GM10248 (cell line): ENCODE data around the gene GCM1.

Experiments
- CTCF ChIA-PET: fragments of 300-600 bp; sonication (Branson Sonifier 250); formaldehyde crosslinking; extraction: SDS; loops from one replicate; lab custom pipeline; 2021; ENCODE audit warnings: antibody characterized with exemption; lab: Yijun Ruan, JAX
- POLR2A ChIA-PET: fragments of 350-650 bp; sonication (Branson Sonifier 250); formaldehyde crosslinking; extraction: SDS; loops from one replicate; lab custom pipeline; 2020; ENCODE audit warnings: antibody characterized with exemption; lab: Yijun Ruan, JAX
- DNase-seq: peaks from one replicate; pipeline ENCODE4 v3.0.0; 2012; ENCODE audit errors: extremely low spot score
- TF ChIP-seq, protein P1 (sequence below): IDR thresholded peaks from 2 replicates; pipeline ENCODE4 v1.5.1; 2012; ENCODE audit warnings: mild to moderate bottlenecking, low read depth; ENCODE audit errors: extremely low read depth, missing control alignments, control extremely low read depth

Gene GCM1

DNA sequence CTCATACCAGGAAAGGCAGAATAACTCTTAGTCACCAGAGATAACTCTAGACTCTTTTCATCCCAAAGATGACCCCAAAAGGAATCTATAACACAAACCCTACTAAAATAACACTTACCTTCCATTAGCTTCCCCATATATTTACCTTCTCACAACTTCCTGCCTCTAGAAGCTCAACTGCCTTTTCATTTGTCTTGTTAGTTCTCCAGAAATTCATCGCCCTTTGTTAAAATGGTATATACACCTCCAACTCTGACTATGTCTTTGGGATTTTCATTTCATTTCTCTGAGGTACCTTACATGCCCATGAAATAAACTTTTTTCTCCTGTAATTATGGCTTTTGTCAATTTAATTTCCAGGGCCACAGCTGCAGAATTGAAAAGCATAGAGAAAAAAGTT is 33.5 kb downstream of the GCM1 start:
- POLR2A ChIA-PET: no interaction called here
- CTCF ChIA-PET: no interaction called here
- TF ChIP-seq, protein P1, sequence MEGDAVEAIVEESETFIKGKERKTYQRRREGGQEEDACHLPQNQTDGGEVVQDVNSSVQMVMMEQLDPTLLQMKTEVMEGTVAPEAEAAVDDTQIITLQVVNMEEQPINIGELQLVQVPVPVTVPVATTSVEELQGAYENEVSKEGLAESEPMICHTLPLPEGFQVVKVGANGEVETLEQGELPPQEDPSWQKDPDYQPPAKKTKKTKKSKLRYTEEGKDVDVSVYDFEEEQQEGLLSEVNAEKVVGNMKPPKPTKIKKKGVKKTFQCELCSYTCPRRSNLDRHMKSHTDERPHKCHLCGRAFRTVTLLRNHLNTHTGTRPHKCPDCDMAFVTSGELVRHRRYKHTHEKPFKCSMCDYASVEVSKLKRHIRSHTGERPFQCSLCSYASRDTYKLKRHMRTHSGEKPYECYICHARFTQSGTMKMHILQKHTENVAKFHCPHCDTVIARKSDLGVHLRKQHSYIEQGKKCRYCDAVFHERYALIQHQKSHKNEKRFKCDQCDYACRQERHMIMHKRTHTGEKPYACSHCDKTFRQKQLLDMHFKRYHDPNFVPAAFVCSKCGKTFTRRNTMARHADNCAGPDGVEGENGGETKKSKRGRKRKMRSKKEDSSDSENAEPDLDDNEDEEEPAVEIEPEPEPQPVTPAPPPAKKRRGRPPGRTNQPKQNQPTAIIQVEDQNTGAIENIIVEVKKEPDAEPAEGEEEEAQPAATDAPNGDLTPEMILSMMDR: no peak

DNA sequence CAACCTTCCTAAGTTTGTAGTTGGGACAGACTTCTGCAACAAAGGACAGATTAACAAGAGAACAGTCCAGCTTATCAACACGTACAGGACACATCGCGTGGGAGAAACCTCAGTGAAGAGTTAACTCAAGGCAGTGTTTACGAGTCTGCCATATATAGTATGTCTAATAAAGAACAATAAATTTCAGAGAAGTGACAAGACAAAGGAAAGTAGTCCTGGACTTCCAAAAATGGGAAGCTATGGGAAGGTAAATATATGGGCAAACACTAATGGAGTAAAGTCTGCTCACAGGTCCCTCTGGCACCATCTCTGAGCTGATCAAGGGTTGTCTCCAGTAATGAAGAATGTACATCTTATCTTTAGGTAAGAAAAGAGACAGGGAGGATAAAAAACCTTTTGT is 34.9 kb downstream of the GCM1 start:
- TF ChIP-seq, protein P1: no peak
- ChIA-PET CTCF (interaction anchor here (1.2 to 1.6 kb wide), 4 partner anchors 12 to 612 kb away, joined by 3 to 5 read pairs (median 3); no protein-coding TSS in a partner anchor), POLR2A (no interaction called here)
- DNase-seq: no peak

More for the DNA sequence above, 33.5 kb downstream of the GCM1 start:
- no peak for DNase-seq

DNA sequence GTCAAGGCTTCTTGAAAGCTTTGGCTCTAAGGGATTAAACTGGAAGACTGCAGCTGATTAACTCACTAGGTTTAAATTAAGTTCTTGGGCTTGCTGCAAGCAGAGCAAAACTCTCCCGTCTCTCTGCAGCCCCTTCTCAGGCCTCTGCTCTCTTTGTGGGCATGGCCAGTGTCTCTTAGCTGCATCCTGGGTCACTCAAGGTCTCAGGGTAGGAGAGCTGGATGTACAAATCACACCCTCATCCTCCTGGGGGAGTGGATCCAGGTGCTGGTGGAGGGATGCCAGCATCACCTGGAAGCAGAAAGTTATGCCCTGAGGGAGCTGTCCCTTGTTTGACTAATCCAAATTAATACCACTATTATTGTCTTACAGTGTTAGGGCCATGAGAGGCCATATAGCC is 35.8 kb downstream of the GCM1 start:
- DNase-seq: no peak
- POLR2A ChIA-PET: no interaction called here
- TF ChIP-seq, protein P1: no peak
- CTCF ChIA-PET: interaction anchor here (1.2 to 1.6 kb wide), 2 partner anchors 13 to 613 kb away, joined by 3 to 5 read pairs; no protein-coding TSS in a partner anchor

DNA sequence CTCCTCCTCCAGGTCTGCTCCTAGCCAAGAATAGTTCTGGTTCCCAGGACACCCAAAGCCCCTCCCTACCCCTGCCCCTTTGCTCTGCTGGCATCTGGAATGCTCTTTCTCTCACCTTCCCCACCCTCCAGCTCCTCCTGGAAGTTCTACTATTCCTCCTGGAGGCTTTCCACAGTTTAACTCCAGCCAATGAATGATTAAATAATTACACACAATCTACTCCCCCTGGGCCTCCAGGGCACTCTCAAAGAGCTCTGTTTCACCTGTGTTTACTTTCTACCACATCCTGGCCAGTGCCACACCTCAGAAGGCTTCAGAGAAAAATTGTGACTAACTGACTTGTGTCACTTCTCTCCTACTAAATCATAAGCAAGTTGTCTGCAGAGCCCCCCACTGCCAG is 36.2 kb downstream of the GCM1 start:
- TF ChIP-seq, protein P1: no peak
- DNase-seq: no peak
- ChIA-PET CTCF (interaction anchor here (1.6 kb wide), 1 partner anchor 13 kb away, joined by 5 read pairs; no protein-coding TSS in a partner anchor), POLR2A (no interaction called here)

DNA sequence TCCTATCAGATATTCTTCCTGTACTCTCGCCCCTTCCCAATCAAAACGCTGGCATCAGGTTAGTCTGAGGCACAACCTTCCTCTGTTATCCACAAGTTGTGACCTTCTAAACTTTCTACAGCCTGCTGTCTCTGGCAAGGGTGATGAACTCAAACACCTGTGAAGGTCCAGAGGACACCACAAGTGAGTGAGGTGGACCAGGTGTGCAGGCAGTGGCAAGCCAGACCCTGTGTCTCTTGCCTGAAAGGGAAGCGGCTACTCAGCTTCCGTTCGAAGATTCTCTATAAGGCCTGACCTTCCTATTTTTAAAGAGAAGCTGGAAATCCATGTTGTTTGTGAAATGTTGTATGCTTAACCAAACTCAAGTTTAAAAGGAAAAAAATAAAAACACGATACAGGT is 36.8 kb downstream of the GCM1 start:
- ChIA-PET CTCF (no interaction called here), POLR2A (no interaction called here)
- TF ChIP-seq, protein P1: no peak
- no peak for DNase-seq

DNA sequence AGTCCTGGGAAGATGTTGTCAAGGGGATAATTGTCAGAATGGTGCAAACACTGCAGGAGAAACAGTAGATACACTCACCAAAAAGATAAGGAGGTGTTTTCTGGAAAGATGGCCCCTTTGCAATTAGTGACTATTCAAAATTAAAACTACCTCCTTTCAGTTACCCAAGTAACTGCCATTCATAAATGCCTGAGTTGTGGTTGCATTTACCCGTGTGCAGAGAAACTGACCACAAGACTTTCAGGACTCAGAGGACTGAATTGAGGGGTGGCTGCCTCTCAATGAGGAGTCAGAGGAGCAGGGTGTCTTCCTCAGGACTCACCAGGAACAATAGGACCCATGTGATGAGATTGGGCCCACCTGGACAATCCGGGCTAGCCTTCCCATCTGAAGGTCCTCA is 39.0 kb downstream of the GCM1 start:
- no peak for DNase-seq
- POLR2A ChIA-PET: no interaction called here
- CTCF ChIA-PET: no interaction called here
- TF ChIP-seq, protein P1: no peak
